Stimulated activated CD8-positive, alpha-beta memory T cell treated with anti-CD3 and anti-CD28 coated beads, Interleukin-15, amount 100 ng/mL, for 24 hours (primary cell): ENCODE measurements around the gene BICDL2.

Experiments
- DNase-seq: peaks from one replicate; pipeline ENCODE4 v3.0.0-alpha.2; 2020; ENCODE audit warnings: low read depth

Gene BICDL2

GRCh38 chr16:3047387-3047720 lies 10.6 kb upstream of the BICDL2 start:
- DNase-seq = no peak

DNA sequence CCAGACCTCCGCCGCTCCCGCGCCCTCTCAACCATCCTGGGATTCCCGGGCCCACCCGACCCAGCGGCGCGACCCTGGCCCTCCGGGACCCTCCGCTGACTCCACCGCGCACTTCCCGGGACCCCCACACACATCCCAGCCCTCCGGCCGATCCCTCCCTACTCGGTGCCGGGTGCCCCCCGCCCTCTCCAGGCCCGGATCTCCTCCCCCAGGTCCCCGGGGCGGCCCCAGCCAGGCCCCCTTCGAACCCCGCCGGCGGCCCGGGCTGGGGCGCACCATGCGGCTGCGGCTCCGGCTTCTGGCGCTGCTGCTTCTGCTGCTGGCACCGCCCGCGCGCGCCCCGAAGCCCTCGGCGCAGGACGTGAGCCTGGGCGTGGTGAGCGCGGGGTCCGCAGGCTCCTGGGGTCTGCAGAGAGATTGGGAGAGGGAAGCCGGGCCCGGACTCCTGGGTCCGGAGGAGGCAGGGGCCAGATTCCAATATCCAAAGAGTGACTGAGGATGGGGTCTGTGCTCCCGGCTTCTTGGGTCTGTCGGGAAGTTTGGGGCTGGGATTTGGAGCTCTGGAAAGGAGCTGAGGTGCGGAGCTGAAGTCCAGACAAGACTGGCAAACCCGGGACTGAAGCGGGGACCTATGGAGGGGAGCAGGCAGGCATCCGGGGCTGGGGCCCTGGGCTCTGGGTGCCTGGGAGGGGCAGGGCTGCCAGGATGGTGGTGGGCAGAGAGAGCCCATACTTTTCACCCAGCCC lies 10.1 kb upstream of the BICDL2 start:
- no peak for DNase-seq

DNA sequence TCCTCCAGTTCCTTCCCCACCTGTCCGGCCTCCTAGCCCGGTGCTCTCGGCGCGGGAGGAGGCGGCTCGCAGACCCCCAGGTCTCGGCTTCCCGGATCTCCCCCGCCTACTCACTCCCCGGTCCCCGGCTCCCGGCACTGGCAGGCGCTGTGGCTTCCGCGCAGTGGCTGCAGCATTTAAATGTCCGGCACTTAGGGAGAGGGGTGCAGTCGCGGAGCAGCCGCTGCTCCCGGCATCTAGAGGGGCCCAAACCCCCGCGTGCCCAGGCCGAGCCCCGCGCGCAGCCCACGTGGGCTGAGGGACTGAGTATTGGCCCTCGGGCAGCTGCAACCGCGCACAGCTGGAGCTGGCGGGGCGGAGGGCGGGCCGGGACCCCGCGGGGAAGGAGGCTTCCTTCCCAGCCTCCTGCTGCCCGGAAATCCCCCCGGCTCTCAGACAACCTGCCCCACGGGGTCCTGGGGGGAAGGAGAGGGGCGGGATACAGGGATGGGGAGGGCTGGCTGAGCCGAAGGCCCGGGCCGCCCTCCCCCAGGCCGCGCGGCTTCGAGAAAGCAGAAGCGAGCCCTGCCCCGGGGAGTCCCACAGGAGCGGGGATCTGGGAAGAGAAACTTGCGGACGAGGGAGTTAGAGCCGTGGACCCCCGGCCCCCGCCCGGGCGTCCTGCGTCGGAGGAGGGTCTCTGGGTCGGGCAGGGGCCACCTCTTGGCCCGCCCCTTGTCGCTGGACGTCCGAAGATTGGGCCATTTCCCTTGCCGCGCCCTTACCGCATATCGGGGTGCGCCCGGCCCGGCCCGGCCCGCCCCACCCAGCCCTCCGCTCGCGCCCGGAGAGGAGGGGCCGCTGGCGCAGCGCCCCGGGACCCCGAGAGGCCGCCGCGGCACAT lies 9.3 kb upstream of the BICDL2 start, which contains the start of gene MMP25:
Gene MMP25 (plus strand): TSS at position 804 of the 883 bp plus-strand sequence. CDS start 357 bp downstream, outside the sequence.
- no peak for DNase-seq

GRCh38 chr16:3044708-3045107 lies 8.0 kb upstream of the BICDL2 start:
- no peak for DNase-seq

GRCh38 chr16:3042376-3042775 lies 5.6 kb upstream of the BICDL2 start:
- no peak for DNase-seq

GRCh38 chr16:3038896-3039295 lies 2.2 kb upstream of the BICDL2 start:
- no peak for DNase-seq

GRCh38 chr16:3038256-3038655 lies 1.5 kb upstream of the BICDL2 start:
- DNase-seq = no peak

- DNase-seq = no peak
Observed at GRCh38 chr16:3035972-3036725, 595 bp downstream of the BICDL2 start.

DNA sequence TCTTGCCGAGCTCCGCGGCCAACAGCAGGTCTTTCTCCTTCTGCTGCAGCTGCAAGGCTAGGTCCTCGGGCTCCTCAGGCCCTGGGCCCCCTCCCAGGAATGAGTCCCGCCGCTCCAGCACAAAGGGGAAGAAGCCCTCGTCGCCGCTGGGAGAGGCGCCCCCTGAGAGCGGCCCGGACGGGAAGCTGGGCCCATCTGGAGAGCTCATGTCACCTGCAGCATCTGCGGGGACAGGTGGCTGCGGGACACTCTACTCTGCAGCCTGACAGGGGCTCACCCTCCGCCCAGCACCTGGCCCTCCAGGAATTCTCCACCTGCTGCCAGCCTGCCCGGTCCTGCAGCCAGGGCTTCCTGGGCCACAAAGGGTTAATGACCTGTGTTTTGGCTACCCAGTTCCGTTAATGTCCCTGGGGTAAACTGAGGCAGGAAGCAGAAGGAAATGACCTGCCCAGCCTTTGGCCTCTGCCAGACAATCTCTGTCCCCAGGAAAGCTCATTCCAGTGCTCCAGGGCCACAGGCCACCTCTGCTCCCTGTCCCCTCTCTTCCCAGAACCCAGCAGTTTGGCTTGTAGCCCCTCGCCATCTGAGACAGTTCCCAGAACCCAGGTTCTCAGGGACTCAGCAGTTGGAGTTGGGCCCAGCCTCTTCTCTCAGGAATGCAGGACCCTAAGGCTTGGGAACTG lies 1.3 kb downstream of the BICDL2 start:
- DNase-seq = no peak

DNA sequence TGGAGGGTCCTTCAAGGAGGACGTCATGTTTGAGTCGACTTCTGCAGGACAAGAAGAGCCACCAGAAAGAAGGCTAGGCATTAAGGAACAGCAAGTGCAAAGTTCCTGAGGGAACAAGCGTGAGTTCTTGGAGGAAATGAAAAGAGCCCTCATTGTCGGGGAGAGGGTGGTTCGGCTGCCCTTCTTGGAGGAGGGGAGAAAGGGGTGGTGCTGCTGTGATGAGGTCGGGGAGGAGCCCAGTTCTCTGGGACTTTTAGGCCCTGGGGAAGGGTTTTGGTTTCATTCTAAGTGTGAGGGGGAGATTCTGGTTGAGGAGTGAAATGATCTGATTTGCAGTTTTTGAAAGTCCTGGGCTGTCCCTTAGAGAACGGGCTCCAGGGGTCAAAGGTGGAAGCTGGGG lies 4.1 kb downstream of the BICDL2 start:
- DNase-seq = no peak

- DNase-seq = no peak
Observed at GRCh38 chr16:3030222-3031212, 6.2 kb downstream of the BICDL2 start.

- no peak for DNase-seq
Observed at GRCh38 chr16:3029491-3030221, 7.1 kb downstream of the BICDL2 start.

DNA sequence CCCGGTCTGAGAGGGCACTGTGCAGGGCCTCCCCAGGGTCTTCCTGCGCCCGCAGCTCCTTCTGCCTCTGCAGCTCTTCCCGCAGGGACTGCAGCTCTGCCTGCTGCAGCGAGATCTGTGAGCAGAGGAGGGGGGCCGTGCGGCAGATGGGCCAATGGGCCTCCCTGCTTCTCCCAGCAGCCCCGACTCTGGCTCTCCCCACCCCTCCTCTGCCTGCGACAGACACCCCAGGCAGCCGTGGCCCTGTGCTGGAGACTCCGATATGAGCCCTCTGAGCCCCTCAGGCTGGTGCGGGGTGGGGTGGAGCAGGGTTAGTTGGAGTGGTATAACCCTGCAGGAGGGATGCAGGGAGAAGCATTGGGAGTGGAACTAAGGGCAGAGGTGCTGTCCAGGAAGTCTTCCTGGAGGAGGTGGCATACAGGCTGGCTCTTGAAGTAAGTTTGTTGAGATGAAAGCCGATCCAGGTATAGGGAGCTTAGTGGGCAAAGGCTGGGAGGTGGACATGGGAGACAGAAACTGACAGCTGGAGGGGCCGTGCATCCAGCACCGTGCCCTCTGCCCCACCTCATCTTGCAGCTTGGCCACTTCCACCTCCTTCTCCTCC lies 7.9 kb downstream of the BICDL2 start:
- DNase-seq = no peak

GRCh38 chr16:3027983-3028715 lies 8.6 kb downstream of the BICDL2 start:
- DNase-seq = peak; percentile 86

DNA sequence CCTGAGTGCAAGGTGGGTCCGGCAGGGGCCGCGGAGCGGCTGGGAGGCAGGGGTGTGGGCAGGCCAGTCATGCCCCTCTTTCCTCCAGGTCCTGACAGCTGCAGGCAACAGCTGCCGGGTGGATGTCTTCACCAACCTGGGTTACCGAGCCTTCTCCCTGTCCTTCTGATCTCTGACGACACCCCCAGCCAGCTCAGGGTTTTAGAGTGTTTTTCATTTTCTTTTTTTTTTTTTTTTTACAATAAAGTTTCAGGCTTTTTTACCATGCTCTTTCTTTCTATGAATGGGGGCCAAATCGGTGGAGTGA lies 9.3 kb downstream of the BICDL2 start:
- no peak for DNase-seq

- no peak for DNase-seq
Observed at GRCh38 chr16:3026609-3027488, 9.9 kb downstream of the BICDL2 start.

DNA sequence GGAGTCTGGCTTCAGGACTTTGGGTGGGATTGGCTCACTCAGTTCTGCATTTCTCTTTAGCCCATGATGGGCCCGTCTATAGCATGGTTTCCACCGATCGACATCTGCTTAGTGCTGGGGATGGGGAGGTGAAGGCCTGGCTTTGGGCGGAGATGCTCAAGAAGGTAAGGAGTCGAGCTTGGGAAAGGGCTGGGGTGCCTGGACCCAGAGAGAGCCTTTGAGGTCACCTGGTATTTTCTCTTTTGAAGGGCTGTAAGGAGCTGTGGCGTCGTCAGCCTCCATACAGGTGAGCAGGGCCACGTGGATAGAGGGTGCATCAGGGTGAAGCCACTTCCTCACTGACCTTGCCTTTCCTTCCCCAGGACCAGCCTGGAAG lies 10.8 kb downstream of the BICDL2 start:
- DNase-seq = no peak
